GM12878 (cell line): ENCODE data around the gene MEP1A. TPM values are rescaled to one million over a fixed set of nuclear protein-coding genes. Genes with fewer than 3 reads are reported as not detected.
"Not testable (repeated sequence)": the region's sequence is repeated elsewhere in the genome, so short reads cannot be mapped to it uniquely, and the experiment has no call there.

Experiments
- ATAC-seq: fragments of 200-7000 bp; cut with Tn5 transposase; 3 replicates; pipeline ENCODE4 v1.9.1; 2020; ENCODE audit warnings: mild to moderate bottlenecking, moderate library complexity
- BruUV-seq: library from RNA; stranded (reverse); fragments of 400-500 nt; replicated peaks from 2 replicates; lab custom pipeline; 2021; lab: Mats Ljungman, UMichigan
- CTCF ChIA-PET: fragments of 300-600 bp; sonication (Branson Sonifier 250); formaldehyde crosslinking; extraction: SDS; loops from one replicate; lab custom pipeline; 2021; ENCODE audit warnings: inconsistent platforms; lab: Yijun Ruan, JAX
- POLR2A ChIA-PET: fragments of 350-600 bp; formaldehyde crosslinking; extraction: SDS; loops from one replicate; lab custom pipeline; 2021; ENCODE audit warnings: inconsistent platforms; lab: Charles Lee
- RAD21 ChIA-PET: fragments of 300-600 bp; sonication (Branson Sonifier 250); formaldehyde crosslinking; loops from one replicate; lab custom pipeline; 2023; ENCODE audit warnings: antibody characterized with exemption; ENCODE audit not compliant: unreplicated experiment; lab: Charles Lee
- SMC1A ChIA-PET: fragments of 300-600 bp; sonication (Branson Sonifier 250); formaldehyde crosslinking; loops from one replicate; lab custom pipeline; 2023; ENCODE audit not compliant: unreplicated experiment, uncharacterized antibody; lab: Charles Lee
- DNase-seq: peaks from one replicate; pipeline ENCODE4 v3.0.0-alpha.2; 2011; ENCODE audit warnings: low read depth, low spot score
- FAIRE-seq: peaks from 3 replicates; lab custom pipeline; 2011; peaks lifted over from hg19 to GRCh38; lab: Jason Lieb, UNC
- H2AFZ ChIP-seq: 2 replicates; pipeline ENCODE4 v1.6.0; 2011; ENCODE audit warnings: low read depth, low read length, control low read depth; ENCODE audit not compliant: control insufficient read depth
- H3K27ac ChIP-seq: 2 replicates; pipeline ENCODE4 v1.5.1; 2011; ENCODE audit warnings: control low read depth; ENCODE audit not compliant: control insufficient read depth, insufficient read depth
- H3K27me3 ChIP-seq, 2 experiments: replicated peaks in 1 of 2; 2 replicates each; pipeline versions ENCODE4 v1.6.0 to v1.6.1; 2011; ENCODE audit warnings: low read length in 1 of 2; ENCODE audit not compliant: control insufficient read depth in 2 of 2, insufficient read depth in 2 of 2
- H3K36me3 ChIP-seq, 2 experiments: 2 replicates each; pipeline ENCODE4 v1.5.1; 2011; ENCODE audit warnings: low read length in 1 of 2; ENCODE audit not compliant: control insufficient read depth in 2 of 2, insufficient read depth in 2 of 2
- H3K4me1 ChIP-seq: 2 replicates; pipeline ENCODE4 v1.6.1; 2011; ENCODE audit warnings: mild to moderate bottlenecking, low read length, moderate library complexity, mixed read lengths; ENCODE audit not compliant: control insufficient read depth, insufficient read depth
- H3K4me2 ChIP-seq: 2 replicates; pipeline ENCODE4 v1.6.0; 2011; ENCODE audit warnings: control low read depth; ENCODE audit not compliant: control insufficient read depth, insufficient read depth
- H3K4me3 ChIP-seq: fragments of 200-600 bp; sonication (generic); 2 replicates; pipeline ENCODE4 v1.5.1; 2016
- H3K79me2 ChIP-seq: 2 replicates; pipeline ENCODE4 v1.6.0; 2011; ENCODE audit warnings: low read length; ENCODE audit not compliant: control insufficient read depth, insufficient read depth
- H3K9ac ChIP-seq: 2 replicates; pipeline ENCODE4 v1.8.0; 2011; ENCODE audit warnings: low read length, control low read depth, mixed read lengths; ENCODE audit not compliant: control insufficient read depth, insufficient read depth
- H3K9me3 ChIP-seq: replicated peaks from 3 replicates; pipeline ENCODE4 v1.5.1; 2011; ENCODE audit warnings: mild to moderate bottlenecking, low read length; ENCODE audit not compliant: control insufficient read depth, insufficient read depth
- H4K20me1 ChIP-seq: 2 replicates; pipeline ENCODE4 v1.6.0; 2011; ENCODE audit not compliant: control insufficient read depth, insufficient read depth
- CTCF ChIP-seq, 3 experiments: IDR thresholded peaks in 2 of 3; conservative IDR thresholded peaks in 1 of 3; 2 replicates each; pipeline ENCODE4 v1.5.1; 2011; ENCODE audit warnings: low read depth in 3 of 3, low read length in 3 of 3, mild to moderate bottlenecking in 3 of 3, control low read depth in 2 of 3, moderate library complexity in 2 of 3, inconsistent platforms in 1 of 3, mixed read lengths in 1 of 3; ENCODE audit not compliant: control insufficient read depth in 2 of 3, insufficient read depth in 1 of 3; ENCODE audit errors: extremely low read depth in 1 of 3
- RFX5 ChIP-seq: IDR thresholded peaks from 2 replicates; pipeline ENCODE4 v1.6.1; 2011; ENCODE audit warnings: low read depth, low read length, improper control_type of control experiment
- WRNIP1 ChIP-seq: IDR thresholded peaks from 2 replicates; pipeline ENCODE4 v1.6.1; 2011; ENCODE audit warnings: low read depth, low read length, improper control_type of control experiment, borderline replicate concordance
- ZNF622 ChIP-seq: fragments of 450-650 bp; IDR thresholded peaks from 2 replicates; pipeline ENCODE4 v1.6.1; 2017; ENCODE audit warnings: mild to moderate bottlenecking, inconsistent platforms
- WGBS: methylation state at CpG from one replicate; pipeline ENCODE4 v1.1.6; 2016; ENCODE audit warnings: low lambda C conversion rate; ENCODE audit not compliant: insufficient replicate concordance, insufficient coverage; ENCODE audit errors: missing lambda C conversion rate; 5-methylcytosine and 5-hydroxymethylcytosine counted together
- in situ Hi-C: fragments of 300-500 bp; cut with MboI; formaldehyde crosslinking; loops from 9 replicates; pipeline ENCODE4 v1.14.3; 2018; ENCODE audit warnings: mixed read lengths
- intact Hi-C: fragments of 100-400 bp; cut with micrococcal nuclease; formaldehyde crosslinking; loops from one replicate; pipeline ENCODE4 v1.14.2; 2022; ENCODE audit not compliant: unreplicated experiment
- polyA plus RNA-seq, 11 experiments: library from polyadenylated mRNA; depleted of rRNA in 4 of 11; unstranded in 6 of 11; stranded (reverse) in 5 of 11; fragments of >200 nt; fragmentation: Nextera tagmentation in 4 of 11; fragmentation: Illumina TruSeq in 1 of 11; extraction: Ambion mirVana in 4 of 11; extraction: Trizol in 1 of 11; gene quantifications; 1 replicate in 1 of 11; 2 replicates in 10 of 11; pipeline versions ENCODE4 v1.2.1 to v1.2.3, GENCODE V29; 2011 to 2016; ENCODE audit warnings: inconsistent platforms in 2 of 11, missing spikeins in 2 of 11, low read depth in 1 of 11
- total RNA-seq, 4 experiments: library from RNA; depleted of rRNA in 3 of 4; stranded (reverse); fragments of >200 nt in 3 of 4; fragmentation: Illumina TruSeq in 1 of 4; extraction: Trizol in 1 of 4; gene quantifications; 2 replicates each; pipeline versions ENCODE4 v1.2.1 to v1.2.3, GENCODE V29; 2013 to 2021

Gene MEP1A
- total and polyA plus RNA-seq, 10 of the 15 experiments (the other 5 are each of a cell fraction or from before 2014, with no cell fraction given) = not detected

GRCh38 chr6:46838033-46838432 is 44.8 kb downstream of the MEP1A start (continued):
- TF ChIP-seq CTCF (IDR thresholded peaks at IDR 0.05 in 2 of 3, conservative IDR thresholded peaks at IDR 0.05 in 1 of 3; ENCODE audit: control insufficient read depth in 2 of 3, extremely low read depth in 1 of 3, insufficient read depth in 1 of 3, low read depth in 3 of 3, low read length in 3 of 3) (no peak), ZNF622 (no peak), RFX5 (no peak), WRNIP1 (no peak)

- in situ Hi-C loops, H3K9me3 ChIP-seq: not testable (repeated sequence)
These were observed 49.2 kb downstream of the MEP1A start for GRCh38 chr6:46842252-46842846.

More at GRCh38 chr6:46842252-46842846, 49.2 kb downstream of the MEP1A start:
- H3K27ac ChIP-seq, BruUV-seq, FAIRE-seq, H3K4me1 ChIP-seq, H3K4me3 ChIP-seq, SMC1A ChIA-PET, H4K20me1 ChIP-seq, H3K36me3 ChIP-seq, H3K4me2 ChIP-seq, H3K9ac ChIP-seq, H3K27me3 ChIP-seq, H3K79me2 ChIP-seq, intact Hi-C loops, CTCF ChIA-PET, H2AFZ ChIP-seq, DNase-seq, ATAC-seq, RAD21 ChIA-PET, POLR2A ChIA-PET: not testable (repeated sequence)
- 17% methylated on average over 6 of the region's 6 CpGs for WGBS
